Gastroesophageal sphincter (tissue), 3 donors: ENCODE measurements around the gene AMH.

Experiments used
- POLR2A ChIP-seq, 2 donors: fragments of 450-650 bp; IDR thresholded peaks; one replicate each; pipeline ENCODE4 v1.6.1; 2017; ENCODE audit warnings: antibody characterized with exemption in 2 of 2, mild to moderate bottlenecking in 2 of 2, moderate library complexity in 1 of 2
- TF ChIP-seq, protein P1 (sequence below), 4 experiments: fragments of 200-600 bp in 2 of 4; fragments of 450-650 bp in 2 of 4; sonication (generic) in 1 of 4; IDR thresholded peaks; one replicate each; pipeline ENCODE4 v1.5.1; 2017 to 2019; ENCODE audit warnings: antibody characterized with exemption in 4 of 4, mild to moderate bottlenecking in 2 of 4, moderate library complexity in 2 of 4

GRCh38 chr19:2277138-2277537, 28.0 kb downstream of the AMH start:
- TF ChIP-seq, protein P1, sequence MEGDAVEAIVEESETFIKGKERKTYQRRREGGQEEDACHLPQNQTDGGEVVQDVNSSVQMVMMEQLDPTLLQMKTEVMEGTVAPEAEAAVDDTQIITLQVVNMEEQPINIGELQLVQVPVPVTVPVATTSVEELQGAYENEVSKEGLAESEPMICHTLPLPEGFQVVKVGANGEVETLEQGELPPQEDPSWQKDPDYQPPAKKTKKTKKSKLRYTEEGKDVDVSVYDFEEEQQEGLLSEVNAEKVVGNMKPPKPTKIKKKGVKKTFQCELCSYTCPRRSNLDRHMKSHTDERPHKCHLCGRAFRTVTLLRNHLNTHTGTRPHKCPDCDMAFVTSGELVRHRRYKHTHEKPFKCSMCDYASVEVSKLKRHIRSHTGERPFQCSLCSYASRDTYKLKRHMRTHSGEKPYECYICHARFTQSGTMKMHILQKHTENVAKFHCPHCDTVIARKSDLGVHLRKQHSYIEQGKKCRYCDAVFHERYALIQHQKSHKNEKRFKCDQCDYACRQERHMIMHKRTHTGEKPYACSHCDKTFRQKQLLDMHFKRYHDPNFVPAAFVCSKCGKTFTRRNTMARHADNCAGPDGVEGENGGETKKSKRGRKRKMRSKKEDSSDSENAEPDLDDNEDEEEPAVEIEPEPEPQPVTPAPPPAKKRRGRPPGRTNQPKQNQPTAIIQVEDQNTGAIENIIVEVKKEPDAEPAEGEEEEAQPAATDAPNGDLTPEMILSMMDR (IDR thresholded peaks at IDR 0.05), result no peak
- TF ChIP-seq POLR2A (IDR thresholded peaks at IDR 0.05), result no peak
